Measurements from ENCODE around the gene PRR3.

The PRR3 gene

DNA sequence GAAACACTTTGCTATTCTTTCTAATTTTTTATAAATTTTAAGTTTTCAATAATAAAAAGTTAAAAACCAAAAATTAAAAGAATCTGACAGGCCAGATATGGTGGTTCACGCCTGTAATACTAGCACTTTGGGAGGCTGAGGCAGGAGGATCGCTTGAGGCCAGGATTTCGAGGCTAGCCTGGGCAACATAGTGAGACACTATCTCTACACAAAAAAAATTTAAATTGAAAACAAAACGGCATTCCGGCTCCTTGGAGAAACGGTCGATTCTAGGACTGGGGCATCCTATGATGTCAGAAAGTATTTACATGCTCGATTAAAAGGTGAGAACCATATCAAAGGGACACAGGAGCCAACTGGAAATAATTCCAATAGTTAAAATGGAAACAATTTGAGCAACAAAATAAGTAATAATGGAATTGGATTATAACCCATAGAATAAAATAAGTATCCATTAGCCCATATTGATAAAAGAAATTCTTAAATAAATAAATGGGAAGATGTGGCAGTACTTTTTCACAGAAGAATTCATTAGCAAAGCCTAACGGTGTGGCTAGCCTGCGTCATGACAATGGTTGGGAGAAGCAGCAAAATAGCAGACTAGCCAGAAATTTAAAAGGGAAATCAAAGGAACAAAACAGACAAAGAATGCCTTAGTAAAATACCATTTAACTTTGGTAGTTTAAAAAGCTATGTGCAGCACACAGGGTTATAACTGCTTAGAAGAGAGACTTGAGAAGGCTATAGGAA lies 46.5 kb upstream of the PRR3 start:
- no peak overlapping the region for H4K12ac ChIP-seq (ENCODE audit: low read depth, low read length)
- no peaks in the 10 kb centered on the region for H3K79me1 ChIP-seq (ENCODE audit: low read length)
- no peak overlapping the region for H2AK5ac ChIP-seq (ENCODE audit: low read length)
- H2BK120ac ChIP-seq (ENCODE audit: insufficient read depth, low read length, poor library complexity) = no peak overlapping the region
- peak in 1 of 2 donors; percentile 73 for DNase-seq
- H3K23ac ChIP-seq (ENCODE audit: low read length) = no peak overlapping the region
- H3K9ac ChIP-seq (ENCODE audit: low read length) = no peak overlapping the region
- H3K4me1 ChIP-seq (ENCODE audit: control insufficient read depth in 1 of 2, insufficient read depth in 2 of 2, low read length in 2 of 2) = no peaks in the 10 kb centered on the region
- no peaks in the 10 kb centered on the region for H3K9me3 ChIP-seq (ENCODE audit: insufficient read depth, low read depth, low read length)
- no peak overlapping the region for H3K27ac ChIP-seq (ENCODE audit: low read depth, low read length)
- H3K18ac ChIP-seq (ENCODE audit: low read length) = no peak overlapping the region
- H3K4me3 ChIP-seq (ENCODE audit: low read depth, low read length) = no peak overlapping the region
- no peak overlapping the region for H2BK12ac ChIP-seq (ENCODE audit: low read length)
- WGBS (ENCODE audit: extremely low coverage, insufficient coverage, insufficient read length) = no CpG with 5 or more reads among the region's 10 CpGs
- H3K14ac ChIP-seq (ENCODE audit: low read length) = no peak overlapping the region
- no peak overlapping the region for H2BK5ac ChIP-seq (ENCODE audit: low read depth, low read length, poor library complexity)
- H3K79me2 ChIP-seq (ENCODE audit: control insufficient read depth, insufficient read depth, low read length, poor library complexity) = no peaks in the 10 kb centered on the region
- H3K36me3 ChIP-seq (ENCODE audit: control insufficient read depth in 1 of 2, insufficient read depth in 2 of 2, low read length in 2 of 2) = no peaks in the 10 kb centered on the region
- H3K27me3 ChIP-seq (ENCODE audit: insufficient read depth, low read length) = no peaks in the 10 kb centered on the region
- H3K4ac ChIP-seq (ENCODE audit: low read depth, low read length) = no peak overlapping the region
- H3K4me2 ChIP-seq (ENCODE audit: low read length) = no peak overlapping the region
- no peak overlapping the region for H2AFZ ChIP-seq (ENCODE audit: insufficient read depth, low read length, poor library complexity)
- H4K91ac ChIP-seq (ENCODE audit: low read depth, low read length) = no peak overlapping the region
- H4K8ac ChIP-seq (ENCODE audit: low read depth, low read length) = no peak overlapping the region

- no peaks in the 10 kb centered on the region for H3K9me3 ChIP-seq (ENCODE audit: insufficient read depth, low read depth, low read length)
- peaks cover 1% of the 10 kb centered on the region for H3K79me1 ChIP-seq (ENCODE audit: low read length)
- H3K27me3 ChIP-seq (ENCODE audit: insufficient read depth, low read length) = no peaks in the 10 kb centered on the region
- DNase-seq = no peak
- H4K91ac ChIP-seq (ENCODE audit: low read depth, low read length) = no peak overlapping the region
- no peak overlapping the region for H3K23ac ChIP-seq (ENCODE audit: low read length)
- H3K27ac ChIP-seq (ENCODE audit: low read depth, low read length) = no peak overlapping the region
- no peak overlapping the region for H3K4ac ChIP-seq (ENCODE audit: low read depth, low read length)
- no peak overlapping the region for H3K18ac ChIP-seq (ENCODE audit: low read length)
- no CpG with 5 or more reads among the region's 5 CpGs for WGBS (ENCODE audit: extremely low coverage, insufficient coverage, insufficient read length)
- H3K4me3 ChIP-seq (ENCODE audit: low read depth, low read length) = no peak overlapping the region
- no peak overlapping the region for H2BK120ac ChIP-seq (ENCODE audit: insufficient read depth, low read length, poor library complexity)
- H3K14ac ChIP-seq (ENCODE audit: low read length) = no peak overlapping the region
- no peaks in the 10 kb centered on the region for H3K79me2 ChIP-seq (ENCODE audit: control insufficient read depth, insufficient read depth, low read length, poor library complexity)
- H3K9ac ChIP-seq (ENCODE audit: low read length) = no peak overlapping the region
- no peak overlapping the region for H2BK5ac ChIP-seq (ENCODE audit: low read depth, low read length, poor library complexity)
- peaks cover 0 to 2% of the 10 kb centered on the region in 2 experiments for H3K4me1 ChIP-seq (ENCODE audit: control insufficient read depth in 1 of 2, insufficient read depth in 2 of 2, low read length in 2 of 2)
- no peak overlapping the region for H2BK12ac ChIP-seq (ENCODE audit: low read length)
- no peak overlapping the region for H4K12ac ChIP-seq (ENCODE audit: low read depth, low read length)
- no peaks in the 10 kb centered on the region for H3K36me3 ChIP-seq (ENCODE audit: control insufficient read depth in 1 of 2, insufficient read depth in 2 of 2, low read length in 2 of 2)
- H2AFZ ChIP-seq (ENCODE audit: insufficient read depth, low read length, poor library complexity) = no peak overlapping the region
- H3K4me2 ChIP-seq (ENCODE audit: low read length) = no peak overlapping the region
- H2AK5ac ChIP-seq (ENCODE audit: low read length) = no peak overlapping the region
- H4K8ac ChIP-seq (ENCODE audit: low read depth, low read length) = no peak overlapping the region
These were observed 45.9 kb upstream of the PRR3 start for GRCh38 chr6:30511169-30511546.

- Histone ChIP-seq H3K9me3 (ENCODE audit: insufficient read depth, low read depth, low read length) (peaks cover 2% of the 10 kb centered on the region), H3K18ac (ENCODE audit: low read length) (no peak overlapping the region), H3K4me3 (ENCODE audit: low read depth, low read length) (no peak overlapping the region), H3K36me3 (ENCODE audit: control insufficient read depth in 1 of 2, insufficient read depth in 2 of 2, low read length in 2 of 2) (no peaks in the 10 kb centered on the region), H3K4me1 (ENCODE audit: control insufficient read depth in 1 of 2, insufficient read depth in 2 of 2, low read length in 2 of 2) (peaks cover 0 to 2% of the 10 kb centered on the region in 2 experiments), H2AFZ (ENCODE audit: insufficient read depth, low read length, poor library complexity) (no peak overlapping the region), H4K12ac (ENCODE audit: low read depth, low read length) (no peak overlapping the region), H2BK12ac (ENCODE audit: low read length) (no peak overlapping the region), H2BK120ac (ENCODE audit: insufficient read depth, low read length, poor library complexity) (no peak overlapping the region), H3K23ac (ENCODE audit: low read length) (no peak overlapping the region), H3K14ac (ENCODE audit: low read length) (no peak overlapping the region), H4K8ac (ENCODE audit: low read depth, low read length) (no peak overlapping the region), H3K79me2 (ENCODE audit: control insufficient read depth, insufficient read depth, low read length, poor library complexity) (no peaks in the 10 kb centered on the region), H3K27ac (ENCODE audit: low read depth, low read length) (no peak overlapping the region), H3K4me2 (ENCODE audit: low read length) (no peak overlapping the region), H3K79me1 (ENCODE audit: low read length) (peaks cover 5% of the 10 kb centered on the region), H3K9ac (ENCODE audit: low read length) (no peak overlapping the region), H2BK5ac (ENCODE audit: low read depth, low read length, poor library complexity) (no peak overlapping the region), H3K4ac (ENCODE audit: low read depth, low read length) (no peak overlapping the region), H2AK5ac (ENCODE audit: low read length) (no peak overlapping the region), H4K91ac (ENCODE audit: low read depth, low read length) (no peak overlapping the region), H3K27me3 (ENCODE audit: insufficient read depth, low read length) (no peaks in the 10 kb centered on the region)
- DNase-seq = no peak
- no CpG with 5 or more reads among the region's 2 CpGs for WGBS (ENCODE audit: extremely low coverage, insufficient coverage, insufficient read length)
These were observed 43.6 kb upstream of the PRR3 start for GRCh38 chr6:30513451-30513850.

- Histone ChIP-seq H3K4ac (ENCODE audit: low read depth, low read length) (no peak overlapping the region), H3K4me3 (ENCODE audit: low read depth, low read length) (no peak overlapping the region), H3K27ac (ENCODE audit: low read depth, low read length) (no peak overlapping the region), H3K79me1 (ENCODE audit: low read length) (peaks cover 8% of the 10 kb centered on the region), H4K12ac (ENCODE audit: low read depth, low read length) (no peak overlapping the region), H2AK5ac (ENCODE audit: low read length) (no peak overlapping the region), H3K4me2 (ENCODE audit: low read length) (no peak overlapping the region), H4K91ac (ENCODE audit: low read depth, low read length) (no peak overlapping the region), H3K9me3 (ENCODE audit: insufficient read depth, low read depth, low read length) (peaks cover 5% of the 10 kb centered on the region), H3K36me3 (ENCODE audit: control insufficient read depth in 1 of 2, insufficient read depth in 2 of 2, low read length in 2 of 2) (no peaks in the 10 kb centered on the region), H3K9ac (ENCODE audit: low read length) (no peak overlapping the region), H4K8ac (ENCODE audit: low read depth, low read length) (no peak overlapping the region), H2BK12ac (ENCODE audit: low read length) (no peak overlapping the region), H3K14ac (ENCODE audit: low read length) (no peak overlapping the region), H2BK5ac (ENCODE audit: low read depth, low read length, poor library complexity) (no peak overlapping the region), H3K27me3 (ENCODE audit: insufficient read depth, low read length) (no peaks in the 10 kb centered on the region), H3K18ac (ENCODE audit: low read length) (no peak overlapping the region), H2BK120ac (ENCODE audit: insufficient read depth, low read length, poor library complexity) (no peak overlapping the region), H3K23ac (ENCODE audit: low read length) (no peak overlapping the region), H3K79me2 (ENCODE audit: control insufficient read depth, insufficient read depth, low read length, poor library complexity) (no peaks in the 10 kb centered on the region), H3K4me1 (ENCODE audit: control insufficient read depth in 1 of 2, insufficient read depth in 2 of 2, low read length in 2 of 2) (peaks cover 5 to 6% of the 10 kb centered on the region in 2 experiments), H2AFZ (ENCODE audit: insufficient read depth, low read length, poor library complexity) (no peak overlapping the region)
- DNase-seq = peak in 1 of 2 donors; percentile 28
- WGBS (ENCODE audit: extremely low coverage, insufficient coverage, insufficient read length) = no CpG with 5 or more reads among the region's 4 CpGs
These were observed 42.0 kb upstream of the PRR3 start for GRCh38 chr6:30515106-30515505.

All from trophoblast cell (in vitro differentiated cells and primary cell).